CD4-positive, alpha-beta T cell (primary cell): ENCODE measurements around the gene PLIN4. TPM values are rescaled to one million over a fixed set of nuclear protein-coding genes. Genes with fewer than 3 reads are reported as not detected.

Experiments
- ATAC-seq: fragments of 200-7000 bp; cut with Tn5 transposase; one replicate; pipeline ENCODE4 v1.10.0; 2022; ENCODE audit warnings: mild to moderate bottlenecking; ENCODE audit not compliant: poor library complexity
- CTCF ChIA-PET: fragments of 350-600 bp; sonication (Branson Sonifier 250); formaldehyde crosslinking; loops from one replicate; lab custom pipeline; 2021; ENCODE audit warnings: antibody characterized with exemption, inconsistent platforms; lab: Charles Lee
- POLR2A ChIA-PET: fragments of 350-600 bp; sonication (Branson Sonifier 250); formaldehyde crosslinking; loops from one replicate; lab custom pipeline; 2021; ENCODE audit warnings: antibody characterized with exemption, inconsistent platforms; lab: Charles Lee
- DNase-seq, 14 experiments: peaks; one replicate each; pipeline ENCODE4 v3.0.0-alpha.2; 2013 to 2020; ENCODE audit warnings: mixed read lengths in 2 of 14
- H3K27ac ChIP-seq, 2 donors: one replicate each; pipeline versions ENCODE4 v1.5.1 to v1.7.0; 2013; ENCODE audit warnings: low read length in 2 of 2, low read depth in 1 of 2, mild to moderate bottlenecking in 1 of 2
- H3K27me3 ChIP-seq, 2 experiments: 1 replicate in 1 of 2; 2 replicates in 1 of 2; pipeline versions ENCODE4 v1.6.1 to v1.7.0; 2013; ENCODE audit warnings: low read length in 2 of 2, control low read depth in 1 of 2, mild to moderate bottlenecking in 1 of 2, moderate library complexity in 1 of 2; ENCODE audit not compliant: insufficient read depth in 2 of 2, control insufficient read depth in 1 of 2
- H3K36me3 ChIP-seq: one replicate; pipeline ENCODE4 v1.6.1; 2013; ENCODE audit warnings: low read length, control low read depth; ENCODE audit not compliant: insufficient read depth
- H3K4me1 ChIP-seq: one replicate; pipeline ENCODE4 v1.6.1; 2013; ENCODE audit warnings: low read length, control low read depth; ENCODE audit not compliant: insufficient read depth
- H3K4me3 ChIP-seq: one replicate; pipeline ENCODE4 v1.5.1; 2013; ENCODE audit warnings: mild to moderate bottlenecking, low read length, moderate library complexity
- H3K9me3 ChIP-seq, 2 experiments: 1 replicate in 1 of 2; 2 replicates in 1 of 2; pipeline versions ENCODE4 v1.6.1 to v1.7.0; 2013; ENCODE audit warnings: low read length in 2 of 2, mild to moderate bottlenecking in 2 of 2, control low read depth in 1 of 2, moderate library complexity in 1 of 2; ENCODE audit not compliant: control insufficient read depth in 1 of 2, insufficient read depth in 1 of 2
- H3K27ac Mint-ChIP-seq: one replicate; pipeline ENCODE4 v1.8.0; 2020; ENCODE audit warnings: mixed read lengths
- H3K27me3 Mint-ChIP-seq: one replicate; pipeline ENCODE4 v1.8.0; 2021; ENCODE audit warnings: mixed read lengths
- H3K36me3 Mint-ChIP-seq: one replicate; pipeline ENCODE4 v1.8.0; 2021; ENCODE audit warnings: low read depth, mixed read lengths
- H3K4me1 Mint-ChIP-seq: one replicate; pipeline ENCODE4 v1.8.0; 2021; ENCODE audit warnings: low read depth, mixed read lengths
- H3K4me3 Mint-ChIP-seq: one replicate; pipeline ENCODE4 v1.8.0; 2020; ENCODE audit warnings: mild to moderate bottlenecking, mixed read lengths
- H3K9me3 Mint-ChIP-seq: one replicate; pipeline ENCODE4 v1.8.0; 2020; ENCODE audit warnings: mixed read lengths
- CTCF ChIP-seq: fragments of 200-600 bp; IDR thresholded peaks from one replicate; pipeline ENCODE4 v1.8.0; 2022; ENCODE audit warnings: antibody characterized with exemption, mild to moderate bottlenecking
- intact Hi-C, 2 experiments: fragments of 100-400 bp; cut with DNase I in 1 of 2; cut with micrococcal nuclease in 1 of 2; formaldehyde crosslinking; loops; one replicate each; pipeline versions ENCODE4 v1.15.1 to v1.9.0; 2023 to 2025; cut with DNase I, micrococcal nuclease
- total RNA-seq, 174 experiments: library from RNA in 2 of 174; stranded (reverse) in 2 of 174; gene quantifications; one replicate each; pipeline ENCODE4 v1.2.3 and lab custom pipeline; 2021 to 2026

The PLIN4 gene
- total RNA-seq, 2 experiments from 2014 or later = not detected

GRCh38 chr19:4554717-4555116 lies 36.4 kb upstream of the PLIN4 start:
- no peaks in the 10 kb centered on the region for H3K9me3 Mint-ChIP-seq
- peaks cover 9% of the 10 kb centered on the region for H3K27me3 Mint-ChIP-seq
- CTCF ChIA-PET = no interaction called here

DNA sequence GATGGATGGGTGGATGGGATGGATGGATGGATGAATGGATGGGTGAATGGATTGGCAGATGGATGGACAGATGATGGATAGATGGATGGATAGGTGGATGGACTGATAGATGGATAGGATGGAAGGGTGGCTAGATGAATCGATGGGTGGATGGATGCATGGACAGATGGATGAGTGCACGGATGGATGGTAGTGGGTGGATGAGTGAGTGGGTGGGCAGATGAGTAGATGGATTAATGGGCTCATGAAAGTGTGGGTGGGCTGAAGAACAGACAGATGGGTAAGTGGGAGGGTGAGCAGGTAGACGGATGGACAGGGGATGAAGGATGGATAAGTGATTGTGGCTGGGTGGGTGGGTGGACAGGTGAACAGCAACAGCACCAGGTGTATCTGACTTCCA lies 35.5 kb upstream of the PLIN4 start:
- Histone ChIP-seq H3K27ac (no peak overlapping the region), H3K9me3 (peaks cover 0 to 17% of the 10 kb centered on the region in 2 experiments), H3K4me3 (no peak overlapping the region), H3K4me1 (peaks cover 7% of the 10 kb centered on the region), H3K36me3 (no peaks in the 10 kb centered on the region), H3K27me3 (no peaks in the 10 kb centered on the region)
- H3K9me3 Mint-ChIP-seq = no peaks in the 10 kb centered on the region
- H3K4me3 Mint-ChIP-seq = no peak overlapping the region
- H3K27me3 Mint-ChIP-seq = peaks cover 9% of the 10 kb centered on the region
- TF ChIP-seq CTCF = no peak
- no peaks in the 10 kb centered on the region for H3K4me1 Mint-ChIP-seq
- DNase-seq (no peak), ATAC-seq (no peak)
- no peak overlapping the region for H3K27ac Mint-ChIP-seq
- intact Hi-C loops = no loop called here
- ChIA-PET CTCF (no interaction called here), POLR2A (no interaction called here)
- H3K36me3 Mint-ChIP-seq = no peaks in the 10 kb centered on the region

More at GRCh38 chr19:4554717-4555116, 36.4 kb upstream of the PLIN4 start:
- DNase-seq (no peak), ATAC-seq (no peak)
- no peak overlapping the region for H3K27ac ChIP-seq
- POLR2A ChIA-PET = no interaction called here
- H3K9me3 ChIP-seq = peaks cover 0 to 17% of the 10 kb centered on the region in 2 experiments
- peaks cover 7% of the 10 kb centered on the region for H3K4me1 ChIP-seq
- intact Hi-C loops = no loop called here
- no peak for TF ChIP-seq CTCF
- Mint-ChIP-seq H3K27ac (no peak overlapping the region), H3K36me3 (no peaks in the 10 kb centered on the region), H3K4me1 (no peaks in the 10 kb centered on the region), H3K4me3 (no peak overlapping the region)
- H3K27me3 ChIP-seq = no peaks in the 10 kb centered on the region
- no peak overlapping the region for H3K4me3 ChIP-seq
- no peaks in the 10 kb centered on the region for H3K36me3 ChIP-seq

DNA sequence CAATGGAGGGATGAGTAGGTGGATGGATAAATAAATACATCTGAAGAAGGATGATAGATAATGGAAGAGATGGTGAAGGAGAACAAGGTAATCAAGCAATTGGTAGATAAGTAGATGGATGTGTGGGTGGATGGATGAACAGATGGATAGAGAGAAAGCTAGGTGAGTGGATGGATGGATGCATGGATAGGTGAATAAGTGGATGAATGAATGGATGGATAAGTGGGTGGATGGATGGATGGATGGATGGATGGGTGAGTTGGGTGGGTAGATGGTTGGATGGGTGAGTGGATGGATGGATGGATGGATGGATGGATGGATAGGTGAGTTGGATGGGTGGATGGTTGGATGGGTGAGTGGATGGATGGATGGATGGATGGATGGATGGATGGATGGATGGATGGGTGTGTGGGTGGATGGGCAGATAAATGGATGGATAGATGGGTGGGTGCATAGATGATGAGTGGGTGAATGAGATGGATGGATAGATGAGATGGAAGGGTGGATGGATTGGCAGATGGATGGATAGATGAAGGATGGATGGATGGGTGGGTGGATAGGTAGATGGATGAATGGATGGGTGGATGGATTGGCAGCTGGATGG lies 34.9 kb upstream of the PLIN4 start:
- no peak overlapping the region for H3K27ac ChIP-seq
- H3K27me3 ChIP-seq = no peaks in the 10 kb centered on the region
- Mint-ChIP-seq H3K27me3 (peaks cover 9% of the 10 kb centered on the region), H3K4me3 (no peak overlapping the region), H3K27ac (no peak overlapping the region), H3K9me3 (no peaks in the 10 kb centered on the region), H3K36me3 (no peaks in the 10 kb centered on the region), H3K4me1 (no peaks in the 10 kb centered on the region)
- TF ChIP-seq CTCF = no peak
- intact Hi-C loops = no loop called here
- DNase-seq (no peak), ATAC-seq (no peak)
- no peak overlapping the region for H3K4me3 ChIP-seq
- H3K4me1 ChIP-seq = peaks cover 5% of the 10 kb centered on the region
- H3K36me3 ChIP-seq = no peaks in the 10 kb centered on the region
- CTCF ChIA-PET = no interaction called here
- POLR2A ChIA-PET = no interaction called here
- H3K9me3 ChIP-seq = peaks cover 0 to 17% of the 10 kb centered on the region in 2 experiments
